Measurements from ENCODE around the gene CCDC24.

The CCDC24 gene

GRCh38 chr1:44029260-44029910, 38.0 kb downstream of the CCDC24 start:
- DNase-seq = no peak

GRCh38 chr1:44029911-44030604, 38.7 kb downstream of the CCDC24 start:
- DNase-seq = peak; percentile 96

- no peak for DNase-seq
These were observed 39.3 kb downstream of the CCDC24 start for GRCh38 chr1:44030605-44031251.

DNA sequence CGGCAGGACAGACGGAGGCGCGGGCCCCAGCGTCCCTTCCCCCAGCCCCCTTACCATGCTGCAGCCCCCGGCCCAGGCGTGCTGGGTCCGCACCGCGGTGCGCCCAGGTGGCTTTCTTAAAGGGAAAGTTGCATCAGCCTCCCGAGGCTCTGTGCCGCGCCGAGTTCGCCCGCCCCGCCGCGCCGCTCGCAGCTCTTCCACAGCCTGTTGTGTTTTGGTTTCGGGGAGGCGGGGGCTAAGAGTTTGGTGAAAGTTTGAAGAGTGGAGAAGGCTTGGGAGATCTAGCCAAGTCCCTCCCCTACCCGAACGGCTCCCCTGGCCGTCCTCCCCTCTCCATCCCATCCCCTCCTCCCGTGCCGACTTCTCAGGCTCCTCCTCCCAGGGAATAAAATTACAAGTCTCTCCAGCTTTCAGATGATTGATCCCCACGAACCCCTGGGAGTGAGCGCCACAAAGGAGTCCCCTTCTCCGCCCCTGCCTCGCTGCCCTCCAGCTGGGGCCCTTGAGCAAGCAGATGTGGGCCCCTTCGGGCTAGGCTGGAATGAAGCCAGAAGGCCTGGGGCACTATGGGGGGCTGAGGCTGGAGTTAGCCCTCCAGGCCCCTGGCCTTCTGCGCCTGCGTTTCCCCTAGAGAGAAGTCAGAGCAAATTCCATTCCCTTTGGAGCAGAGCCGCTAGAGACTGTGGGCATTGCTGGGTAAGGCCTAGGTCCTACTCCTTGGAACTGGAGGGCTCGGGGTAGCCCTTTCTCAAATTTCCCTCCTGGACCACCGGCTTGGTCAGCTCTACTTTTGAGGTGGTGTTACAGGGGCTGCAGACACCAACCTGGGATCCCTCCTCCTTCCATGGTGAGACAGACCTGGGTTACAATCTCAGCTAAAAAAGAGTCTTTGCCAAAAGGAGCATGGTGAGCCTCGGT, 40.1 kb downstream of the CCDC24 start, which contains the start of gene SLC6A9:
SLC6A9 (minus strand) TSS at position 211 of the 918 bp plus-strand sequence. CDS start 7,185 bp downstream, outside the sequence.
- DNase-seq = peak; percentile 83

DNA sequence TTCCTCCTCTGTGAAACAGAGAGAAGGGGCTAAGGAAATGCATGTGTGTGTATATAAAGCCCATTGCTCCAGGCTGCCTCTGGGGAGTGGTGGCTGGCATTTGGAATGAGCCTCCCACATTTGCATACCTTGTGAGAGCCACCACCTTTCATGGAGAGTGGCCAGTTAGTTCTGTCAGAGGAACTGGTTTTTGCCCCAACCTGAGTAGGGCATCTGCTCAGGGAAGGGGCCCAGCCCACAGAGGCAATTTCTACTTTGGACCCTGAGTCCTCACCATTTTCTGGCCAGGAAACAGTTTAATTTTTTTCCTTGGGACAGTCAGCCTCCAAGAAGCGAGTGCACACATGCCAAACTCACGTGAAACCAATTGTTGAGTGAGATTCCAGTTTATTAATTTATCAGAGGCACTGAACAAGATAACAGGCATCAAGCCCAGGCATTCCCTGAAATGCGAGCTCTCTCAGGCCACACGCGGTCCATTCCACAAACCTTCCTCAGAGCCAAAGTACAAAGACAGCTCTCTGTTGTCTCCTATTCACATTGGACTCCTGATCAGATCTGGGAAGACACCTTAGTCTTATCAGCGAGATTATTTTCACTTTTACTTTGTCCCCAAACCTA, 40.9 kb downstream of the CCDC24 start:
- DNase-seq = no peak

DNA sequence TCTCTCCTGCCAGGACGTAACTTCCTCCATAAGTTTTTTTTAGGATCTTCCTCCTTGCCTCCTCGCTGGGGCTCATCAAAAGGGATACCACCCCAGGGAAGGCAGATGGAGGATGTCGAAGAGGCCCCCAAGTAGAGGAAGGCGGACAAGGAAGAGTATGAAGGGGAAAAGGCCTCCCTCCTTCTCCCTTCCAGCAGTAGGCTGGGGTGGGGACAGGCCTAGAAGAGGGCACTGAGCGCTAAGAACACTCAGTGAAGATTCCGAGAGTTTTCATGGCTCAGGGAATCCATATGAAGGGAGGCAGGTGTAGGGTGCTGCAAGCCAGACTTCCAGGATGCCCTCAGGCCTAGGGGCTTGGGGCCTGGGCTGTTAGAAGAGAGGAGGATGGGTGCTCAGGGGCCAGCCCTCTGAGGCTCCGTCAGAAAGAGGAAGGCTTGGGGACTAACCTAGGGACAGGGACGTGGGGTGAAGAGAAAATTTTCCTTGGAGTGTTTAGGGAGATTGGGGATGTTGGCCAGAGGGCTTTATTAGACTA, 41.7 kb downstream of the CCDC24 start:
- DNase-seq = no peak

DNA sequence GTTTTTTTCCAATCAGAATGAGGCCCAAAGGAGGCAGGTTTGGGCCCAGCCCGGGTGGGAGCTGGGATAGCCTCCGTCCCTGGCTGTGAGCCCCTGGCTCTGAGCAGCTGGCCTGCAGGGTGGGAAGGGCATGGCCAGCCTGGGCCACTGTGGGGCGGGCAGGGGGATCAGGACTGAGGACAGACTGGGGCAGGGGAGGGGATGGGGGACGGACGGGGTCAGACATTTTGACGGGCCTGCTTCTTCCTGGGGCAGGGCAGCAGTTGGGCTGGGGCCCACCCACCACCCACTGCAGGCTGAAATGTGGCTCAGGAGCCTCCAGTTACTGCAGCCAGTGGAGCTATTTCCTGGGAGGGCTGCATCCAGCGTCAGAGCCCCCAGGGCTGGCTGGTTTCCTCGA, 42.4 kb downstream of the CCDC24 start:
- no peak for DNase-seq

GRCh38 chr1:44034423-44034822, 43.0 kb downstream of the CCDC24 start:
- no peak for DNase-seq

DNA sequence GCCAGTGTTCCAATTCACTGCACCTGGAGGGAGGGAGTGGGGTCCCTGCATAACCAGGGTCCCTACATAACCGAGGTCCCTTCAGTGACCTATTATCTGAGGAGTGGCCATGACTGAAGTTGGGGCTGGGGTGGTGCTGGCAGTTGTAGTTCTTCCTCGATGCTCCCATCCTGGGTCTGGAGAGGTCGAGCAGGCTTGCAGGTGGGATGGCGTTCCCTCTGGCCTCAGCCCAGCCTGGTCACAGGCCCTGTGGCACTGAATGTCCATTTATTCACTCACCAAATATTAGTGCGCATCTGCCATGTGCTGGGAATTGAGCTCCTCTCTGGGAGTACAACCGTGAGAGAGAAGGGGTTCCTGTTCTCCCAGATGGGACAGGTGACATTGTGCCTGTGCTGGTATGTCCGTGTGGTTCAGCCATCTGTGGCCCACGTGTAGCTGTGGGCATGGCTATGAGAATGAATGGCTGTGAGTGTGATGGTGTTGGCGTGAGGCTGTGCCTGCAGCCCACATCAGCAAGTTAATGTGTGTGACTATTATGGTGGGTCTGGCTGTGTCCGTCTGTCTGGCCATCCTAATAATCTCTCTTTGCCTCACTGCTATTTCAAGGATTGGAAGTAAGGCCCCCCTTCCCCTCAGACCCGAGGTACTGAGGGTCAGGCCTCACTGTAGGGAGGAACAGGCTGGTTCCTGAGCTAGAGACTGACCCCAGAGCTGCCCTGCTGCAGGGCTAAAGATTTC, 43.7 kb downstream of the CCDC24 start:
- no peak for DNase-seq

DNA sequence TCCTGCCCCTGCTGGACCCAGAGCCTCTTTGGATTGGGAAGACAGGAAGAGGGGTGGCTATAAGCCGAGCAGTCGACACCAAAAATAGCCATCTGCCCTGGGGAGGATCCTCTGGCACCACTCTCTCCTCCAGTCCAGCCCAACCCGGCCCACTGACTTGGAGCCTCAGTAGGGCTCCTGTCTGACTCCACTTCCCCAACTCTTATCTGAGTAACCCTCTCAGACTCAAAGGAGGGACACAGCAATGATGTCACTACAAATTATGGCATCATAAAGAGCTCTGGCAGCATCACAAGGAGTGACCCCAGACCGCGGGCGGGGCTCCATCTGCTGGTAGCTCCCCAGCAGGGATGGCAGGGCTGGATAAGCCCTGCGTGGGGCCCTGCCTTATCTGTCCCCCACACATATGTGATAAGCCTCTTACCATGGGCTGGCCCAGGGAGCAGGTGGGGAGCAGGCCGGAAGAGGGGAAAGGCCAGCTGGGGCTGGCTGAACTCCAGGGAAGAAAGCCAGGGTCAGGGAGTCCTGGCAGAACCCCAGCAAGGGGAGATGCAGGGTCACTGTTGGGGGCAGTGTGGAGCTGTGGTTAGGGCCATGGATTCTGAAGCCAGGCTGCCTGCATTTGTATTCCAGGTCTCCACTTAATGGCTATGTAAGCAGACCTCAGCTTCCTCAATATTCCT, 44.5 kb downstream of the CCDC24 start:
- DNase-seq = no peak

GRCh38 chr1:44036409-44037139, 45.2 kb downstream of the CCDC24 start:
- DNase-seq = peak; percentile 81

- DNase-seq = no peak
These were observed 45.8 kb downstream of the CCDC24 start for GRCh38 chr1:44037154-44037553.

GRCh38 chr1:44038876-44039657, 47.7 kb downstream of the CCDC24 start:
- no peak for DNase-seq

DNA sequence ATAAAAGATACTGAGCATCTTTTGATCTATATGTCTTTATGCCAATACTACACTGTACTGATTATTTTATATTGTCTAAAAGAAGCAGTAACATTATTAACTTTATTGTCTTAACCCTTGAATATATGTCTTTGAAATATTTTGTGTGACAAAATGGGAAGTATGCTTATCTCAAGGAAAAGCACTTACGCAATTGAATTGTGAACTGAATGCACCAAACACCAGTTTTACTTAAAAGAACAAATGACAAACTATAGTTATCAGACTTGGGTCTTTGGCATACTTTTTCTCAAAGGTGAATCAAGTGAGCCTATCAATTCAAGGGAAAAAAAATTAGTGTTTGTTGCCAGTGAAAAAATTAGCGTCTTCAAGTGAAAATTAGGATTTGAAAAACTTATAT, 49.0 kb downstream of the CCDC24 start:
- DNase-seq = no peak

DNA sequence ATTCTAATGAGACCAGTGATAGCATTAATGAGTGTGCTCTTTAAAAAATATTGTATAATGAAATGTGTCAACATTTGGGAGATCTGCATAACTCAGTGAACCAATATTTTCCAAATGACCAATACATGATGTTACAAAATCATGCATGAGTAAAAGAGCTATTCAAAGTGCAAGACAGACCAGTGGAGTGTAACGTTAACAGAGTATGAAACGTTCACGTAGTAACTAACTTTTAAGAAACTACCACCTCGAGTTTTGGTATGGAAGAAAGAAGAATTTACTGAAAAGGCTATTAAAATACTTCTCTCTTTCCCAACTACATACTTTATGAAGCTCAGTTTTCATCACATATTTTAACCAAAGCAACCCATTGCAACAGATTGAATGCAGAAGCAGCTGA, 49.4 kb downstream of the CCDC24 start:
- no peak for DNase-seq

DNA sequence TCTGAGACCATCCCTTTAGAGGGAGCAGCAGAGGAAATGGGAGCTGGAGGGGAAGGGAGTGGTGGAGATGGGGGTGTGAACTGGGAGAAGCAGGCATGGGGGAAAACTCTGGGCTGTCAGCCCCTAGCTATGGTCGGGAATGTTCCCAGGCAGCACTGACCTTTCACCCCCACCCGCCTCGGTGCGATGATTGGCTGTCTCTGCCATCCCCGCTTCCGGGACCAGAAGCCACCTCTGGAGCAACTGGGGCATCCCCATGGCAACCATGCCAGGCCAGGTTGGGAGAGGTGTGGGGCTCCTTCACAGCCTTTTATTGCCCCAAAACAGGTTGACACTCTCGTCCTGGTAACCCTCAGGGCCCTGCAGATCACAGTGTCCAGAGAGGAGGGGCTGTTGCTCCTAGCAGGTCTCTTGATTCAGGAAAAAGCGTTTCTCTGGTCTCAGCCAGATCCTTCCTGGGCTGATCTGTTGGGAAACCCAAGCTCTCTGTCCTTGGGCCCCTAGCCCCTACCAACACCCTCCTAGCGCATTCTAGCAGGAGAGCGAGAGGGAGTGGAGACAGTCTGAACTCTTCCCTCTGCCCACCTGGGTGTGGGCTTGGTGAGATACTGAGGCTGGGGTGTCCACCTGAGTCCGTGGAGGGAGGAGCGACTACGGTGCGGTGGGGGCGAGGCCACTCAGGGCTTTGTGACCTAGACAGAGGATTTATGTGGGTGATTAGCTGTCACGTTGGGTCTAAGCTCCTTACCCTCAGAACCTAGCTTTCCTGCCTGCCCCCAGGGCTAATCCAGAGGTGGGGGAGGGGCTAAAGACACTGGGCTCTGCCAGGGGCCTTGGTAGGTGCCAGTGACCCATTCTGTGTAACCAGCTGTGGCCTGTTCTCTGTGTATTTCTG, 52.0 kb downstream of the CCDC24 start:
- DNase-seq = no peak

DNA sequence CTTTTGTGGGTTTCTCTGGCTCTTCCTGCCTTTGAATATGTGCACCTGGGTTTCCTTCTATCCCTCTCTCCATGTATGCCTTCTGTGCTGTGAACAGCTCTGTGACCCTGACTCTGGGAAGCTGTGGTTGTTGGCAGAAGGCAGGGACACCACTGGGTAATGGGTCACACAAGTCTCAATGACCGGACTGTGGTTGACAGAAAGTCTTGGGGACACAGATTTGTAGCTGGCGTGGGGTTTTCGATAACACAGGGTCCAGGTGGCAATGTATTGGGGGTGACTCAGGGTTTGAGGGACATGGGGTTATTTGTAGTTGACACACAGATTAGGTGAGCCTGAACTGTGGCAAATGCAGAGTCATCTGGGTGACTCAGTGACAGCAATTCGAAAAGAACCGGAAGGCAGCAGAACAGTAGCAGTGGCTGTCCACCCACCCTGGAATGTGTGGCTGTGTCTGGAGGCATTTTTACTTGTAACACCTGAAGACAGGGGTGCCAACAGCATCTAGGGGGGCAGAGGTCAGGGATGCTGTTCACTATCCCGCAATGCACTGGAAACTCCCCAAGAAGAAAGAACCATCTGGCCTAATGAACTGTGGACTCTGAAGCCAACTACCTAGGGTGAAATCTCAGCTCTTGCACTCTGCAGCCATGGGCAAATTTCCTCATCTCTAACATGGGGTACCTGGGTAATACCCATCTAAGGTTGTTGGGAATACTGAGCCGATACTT, 52.8 kb downstream of the CCDC24 start:
- no peak for DNase-seq

- no peak for DNase-seq
These were observed 53.7 kb downstream of the CCDC24 start for GRCh38 chr1:44045064-44045463.
